SKM-1 treated with dmso at 0.1 percent for 144 hours (cell line): Measurements from ENCODE around the gene PLP2.
A peak's percentile ranks its signal among the peaks of the same experiment; 100 is the strongest.
"Not testable (repeated sequence)": the region's sequence is repeated elsewhere in the genome, so short reads cannot be mapped to it uniquely, and the experiment has no call there.

Source experiments
- DNase-seq: peaks from one replicate; lab custom pipeline; 2025; ENCODE audit not compliant: unreplicated experiment; lab: John Stamatoyannopoulos, UW

Gene PLP2, protein sequence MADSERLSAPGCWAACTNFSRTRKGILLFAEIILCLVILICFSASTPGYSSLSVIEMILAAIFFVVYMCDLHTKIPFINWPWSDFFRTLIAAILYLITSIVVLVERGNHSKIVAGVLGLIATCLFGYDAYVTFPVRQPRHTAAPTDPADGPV

DNA sequence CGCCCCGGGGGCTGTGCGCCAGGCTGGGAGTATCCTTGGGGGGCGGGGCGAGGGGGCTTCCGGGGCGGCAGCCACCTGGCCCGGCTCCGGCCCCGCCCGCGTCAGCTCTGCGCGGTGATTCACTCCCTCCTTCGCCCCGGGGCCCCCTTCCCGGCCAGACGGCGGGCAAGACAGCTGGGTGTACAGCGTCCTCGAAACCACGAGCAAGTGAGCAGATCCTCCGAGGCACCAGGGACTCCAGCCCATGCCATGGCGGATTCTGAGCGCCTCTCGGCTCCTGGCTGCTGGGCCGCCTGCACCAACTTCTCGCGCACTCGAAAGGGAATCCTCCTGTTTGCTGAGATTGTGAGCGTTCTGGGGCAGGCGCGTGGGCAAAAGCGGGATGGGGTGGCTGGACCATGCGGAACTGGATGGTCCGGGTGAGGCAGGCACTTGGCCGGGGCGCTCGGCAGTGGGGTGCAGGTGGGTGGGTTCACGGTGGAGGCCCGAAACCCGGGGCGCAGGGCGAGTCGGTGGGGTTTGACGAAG is at the start of gene PLP2:
Gene PLP2 (plus strand): TSS at position 147 of the 528 bp plus-strand sequence. CDS start 103 bp downstream, at position 250.
- DNase-seq: peak; percentile 11

DNA sequence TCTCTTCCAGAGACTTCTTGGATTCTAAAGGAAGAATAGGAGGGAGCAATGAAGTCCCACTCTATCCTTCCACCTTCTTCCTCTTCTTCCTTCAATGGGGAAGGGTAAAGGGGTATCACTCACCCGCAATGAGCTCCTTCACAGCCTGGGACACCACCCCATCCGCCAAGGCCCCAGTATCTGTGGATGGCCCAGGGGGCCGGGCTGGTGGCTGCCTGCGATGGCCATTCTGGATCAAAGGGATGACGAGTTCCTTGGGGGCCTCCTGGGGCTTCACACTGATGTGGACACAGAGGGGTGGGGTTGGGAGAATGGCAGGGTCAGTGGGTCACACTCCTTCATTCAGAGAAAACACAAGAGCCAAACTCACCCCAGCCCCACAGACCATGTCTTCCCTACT is 49.2 kb upstream of the PLP2 start:
- DNase-seq: no peak

DNA sequence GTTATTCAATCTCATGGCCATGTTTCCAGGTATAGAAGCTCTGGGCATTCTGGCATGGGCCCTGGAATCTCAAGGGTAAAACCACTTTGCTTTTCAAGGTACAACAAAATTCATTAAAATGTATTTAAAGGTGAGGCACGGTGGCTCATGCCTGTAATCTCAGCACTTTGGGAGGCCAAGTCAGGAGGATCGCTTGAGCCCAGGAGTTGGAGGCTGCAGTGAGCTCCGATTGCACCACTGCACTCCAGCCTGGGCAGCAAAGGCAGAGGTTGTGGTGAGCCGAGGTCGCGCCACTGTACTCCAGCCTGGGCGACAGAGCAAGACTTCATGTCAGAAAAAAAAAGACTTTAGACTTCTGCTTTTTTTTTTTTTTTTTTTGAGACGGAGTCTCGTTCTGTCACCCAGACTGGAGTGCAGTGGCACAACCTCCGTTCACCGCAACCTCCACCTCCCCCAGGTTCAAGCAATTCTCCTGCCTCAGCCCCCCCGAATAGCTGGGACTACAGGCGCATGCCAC is 43.9 kb upstream of the PLP2 start:
- peak; percentile 52 for DNase-seq

DNA sequence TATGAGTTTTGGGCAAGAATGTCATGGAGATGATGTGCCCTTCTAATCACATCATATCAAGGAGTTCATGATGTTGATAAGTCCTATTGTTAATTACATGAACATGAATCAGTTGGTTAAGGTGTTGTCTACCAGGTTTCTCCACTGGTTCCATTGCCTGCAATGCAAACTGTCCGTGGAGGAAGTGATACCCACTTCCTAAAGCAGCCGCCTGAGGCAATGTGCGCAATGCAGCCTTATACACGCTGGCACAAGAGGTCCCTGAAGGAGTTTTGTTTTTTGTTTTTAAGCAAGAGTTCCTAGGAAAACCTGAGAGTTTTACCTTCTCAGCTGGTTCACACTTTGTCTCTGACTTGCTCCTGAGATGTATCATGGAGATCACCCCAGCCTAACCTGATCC is 42.3 kb upstream of the PLP2 start:
- DNase-seq: peak; percentile 24

DNA sequence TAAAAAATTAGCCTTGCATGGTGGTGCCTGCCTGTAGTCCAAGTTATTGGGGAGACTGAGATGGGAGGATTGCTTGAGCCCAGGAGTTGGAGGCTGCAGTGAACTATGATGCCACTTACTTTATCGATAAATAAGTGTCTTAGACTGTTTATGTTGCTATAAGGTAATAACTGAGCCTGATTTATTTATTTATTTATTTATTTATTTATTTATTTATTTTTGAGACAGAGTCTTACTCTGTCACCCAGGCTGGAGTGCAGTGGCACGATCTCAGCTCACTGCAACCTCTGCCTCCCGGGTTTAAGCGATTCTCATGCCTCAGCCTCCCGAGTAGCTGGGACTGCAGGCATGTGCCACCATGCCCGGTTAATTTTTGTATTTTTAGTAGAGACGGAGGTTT is 39.4 kb upstream of the PLP2 start:
- not testable (repeated sequence) for DNase-seq

DNA sequence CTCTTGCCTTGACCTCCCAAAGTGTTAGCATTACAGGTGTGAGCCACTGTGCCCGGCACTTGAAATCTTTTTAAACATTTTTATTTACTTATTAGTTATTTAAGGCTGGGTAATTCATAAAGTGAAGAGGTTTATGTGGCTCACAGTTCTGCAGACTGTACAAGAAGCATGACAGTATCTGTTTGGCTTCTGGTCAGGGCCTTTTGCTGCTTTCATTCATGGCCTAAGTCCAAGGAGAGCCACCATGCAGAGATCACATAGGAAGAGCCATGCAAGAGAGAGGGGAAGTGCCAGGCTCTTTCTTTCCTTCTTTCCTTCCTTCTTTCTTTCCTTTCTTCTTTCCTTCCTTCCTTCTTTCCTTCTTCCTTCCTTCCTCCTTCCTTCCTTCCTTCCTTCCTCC is 37.9 kb upstream of the PLP2 start:
- no peak for DNase-seq

DNA sequence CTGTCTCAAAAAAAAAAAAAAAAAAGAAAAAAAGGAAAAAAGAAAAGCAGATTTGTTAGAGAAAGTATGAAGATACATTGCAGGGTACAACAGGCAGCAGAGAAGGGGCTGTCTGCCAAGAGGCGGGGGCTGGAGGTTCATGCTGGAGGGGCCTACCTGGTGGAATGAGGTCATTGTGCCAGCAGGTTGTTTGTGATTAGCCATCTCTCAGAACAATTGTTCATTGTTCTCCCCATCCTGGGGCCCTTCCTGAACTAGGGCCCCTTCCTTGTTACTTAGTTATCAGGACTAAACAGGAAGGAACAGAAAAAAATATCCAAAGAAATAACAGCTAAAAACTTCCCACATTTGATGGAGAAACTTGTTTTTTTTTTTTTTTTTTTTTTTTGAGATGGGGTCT is 34.2 kb upstream of the PLP2 start:
- DNase-seq: no peak

DNA sequence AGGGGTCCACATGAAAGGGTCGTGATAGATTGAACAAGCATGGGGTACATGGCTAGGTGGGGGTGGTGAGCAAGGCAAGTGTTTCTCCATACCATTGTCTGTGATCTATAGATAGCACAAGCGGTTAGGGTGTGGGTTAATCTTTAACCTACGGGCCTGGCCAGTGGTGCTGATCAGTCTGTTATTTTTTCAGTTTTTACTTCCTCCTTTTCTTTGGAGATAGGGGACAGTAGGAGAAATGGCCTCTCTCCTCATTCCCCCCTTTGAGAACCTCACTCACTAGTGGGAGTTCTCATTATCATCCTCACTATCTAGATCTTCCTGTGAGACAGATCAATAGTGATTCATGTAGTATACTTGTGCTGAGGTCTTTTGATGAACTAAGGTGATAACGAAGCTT is 32.0 kb upstream of the PLP2 start:
- DNase-seq: no peak

DNA sequence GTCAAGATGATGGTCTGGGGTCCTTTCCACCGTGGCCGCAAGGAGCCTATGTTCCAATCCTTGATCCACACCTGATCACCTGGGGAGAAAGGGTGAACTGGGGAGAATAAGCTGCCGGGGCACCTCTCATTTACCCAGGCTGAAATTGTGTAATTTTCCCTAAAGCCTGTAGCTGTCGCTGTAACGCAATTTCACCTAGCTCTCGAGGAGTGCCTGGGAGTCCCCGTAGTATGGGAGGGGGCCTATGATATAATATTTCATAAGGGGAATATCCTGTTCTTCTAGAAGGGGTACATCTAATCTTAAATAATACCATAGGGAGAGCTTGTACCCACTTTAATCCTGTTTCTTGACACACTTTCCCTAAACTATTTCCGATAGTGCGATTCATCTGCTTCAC is 29.4 kb upstream of the PLP2 start:
- DNase-seq: not testable (repeated sequence)

DNA sequence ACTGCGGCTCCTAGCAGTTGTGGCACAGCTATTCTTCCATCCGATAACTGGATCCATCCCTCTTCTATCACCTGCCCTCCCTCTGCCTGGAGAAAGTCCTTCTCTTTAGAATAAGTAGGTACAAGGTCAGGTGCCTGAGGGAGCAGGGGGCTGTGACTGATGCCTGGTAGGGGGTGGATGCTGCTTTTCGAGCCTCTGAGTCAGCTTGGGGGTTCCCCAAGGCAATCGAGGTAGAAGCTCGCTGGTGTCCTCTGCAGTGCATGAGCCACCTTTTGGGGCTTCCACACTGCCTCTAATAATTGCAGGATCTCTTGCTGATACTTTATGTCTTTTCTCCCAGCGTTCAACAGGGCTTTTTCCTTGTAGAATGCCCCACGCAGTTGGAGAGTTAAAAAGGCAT is 28.5 kb upstream of the PLP2 start:
- DNase-seq: not testable (repeated sequence)

DNA sequence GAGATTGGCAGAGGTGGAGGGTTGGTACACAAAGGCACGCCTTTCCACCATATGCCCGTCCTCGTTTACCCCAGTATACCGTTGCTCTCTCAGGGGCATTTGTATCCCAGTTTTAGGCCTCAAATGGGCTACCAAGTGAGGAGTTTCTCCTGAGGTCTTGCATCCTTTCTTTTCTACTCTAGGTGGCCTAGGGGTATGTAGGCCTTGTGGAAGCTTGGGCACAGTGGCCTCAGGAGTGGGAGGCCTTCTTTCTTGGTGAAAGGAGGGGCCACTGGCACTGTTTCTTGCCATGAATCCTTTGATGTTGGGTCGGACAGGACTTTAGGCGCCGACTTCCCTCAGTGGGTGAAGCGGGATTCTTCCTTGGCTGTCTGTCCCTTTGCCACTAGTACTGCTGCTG is 24.4 kb upstream of the PLP2 start:
- DNase-seq: no peak

DNA sequence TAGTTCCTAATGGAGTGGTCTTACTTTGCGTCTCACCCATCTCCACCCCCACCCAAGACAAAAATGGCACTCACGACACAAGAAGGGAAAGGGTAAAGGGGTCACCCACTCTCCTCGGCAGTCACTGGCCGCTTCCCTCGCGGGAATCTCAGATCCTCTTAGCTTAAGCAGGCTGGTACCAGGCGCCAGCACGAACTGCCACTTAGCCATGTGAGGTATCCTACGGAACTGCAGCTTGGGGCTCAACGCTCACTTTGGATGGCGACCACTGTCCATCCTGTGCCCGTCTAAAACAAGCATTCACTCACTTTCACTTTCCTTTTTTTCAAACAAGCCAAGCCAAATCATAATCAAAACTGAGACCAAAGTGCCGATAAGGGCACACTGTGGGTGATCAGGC is 23.8 kb upstream of the PLP2 start:
- DNase-seq: no peak

DNA sequence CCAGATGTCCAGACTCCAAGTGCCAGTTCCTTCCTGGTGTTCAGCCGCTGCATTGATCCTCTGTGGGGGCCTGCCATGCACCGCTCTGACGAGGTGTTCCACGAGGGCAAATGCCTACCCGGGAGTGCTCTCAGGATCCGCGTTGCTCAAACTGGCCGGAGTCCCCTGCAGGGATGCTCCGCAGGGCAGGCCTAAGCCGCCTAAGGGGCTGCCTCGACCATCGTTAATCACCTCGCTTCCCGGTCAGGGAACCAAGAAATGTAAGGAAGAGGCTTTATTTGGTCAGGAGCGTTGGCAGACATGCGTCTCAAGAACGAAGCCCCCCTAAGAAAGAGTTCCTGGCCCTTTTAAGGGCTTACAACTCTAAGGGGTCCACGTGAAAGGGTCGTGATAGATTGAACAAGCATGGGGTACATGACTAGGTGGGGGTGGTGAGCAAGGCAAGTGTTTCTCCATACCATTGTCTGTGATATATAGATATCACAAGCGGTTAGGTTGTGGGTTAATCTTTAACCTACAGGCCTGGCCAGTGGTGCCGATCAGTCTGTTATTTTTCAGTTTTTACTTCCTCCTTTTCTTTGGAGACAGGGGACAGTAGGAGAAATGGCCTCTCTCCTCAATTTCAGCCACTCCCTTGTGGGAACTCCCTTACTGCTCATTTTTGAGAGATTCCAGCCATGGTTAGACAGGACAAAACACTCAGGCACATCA is 23.2 kb upstream of the PLP2 start:
- DNase-seq: not testable (repeated sequence)

DNA sequence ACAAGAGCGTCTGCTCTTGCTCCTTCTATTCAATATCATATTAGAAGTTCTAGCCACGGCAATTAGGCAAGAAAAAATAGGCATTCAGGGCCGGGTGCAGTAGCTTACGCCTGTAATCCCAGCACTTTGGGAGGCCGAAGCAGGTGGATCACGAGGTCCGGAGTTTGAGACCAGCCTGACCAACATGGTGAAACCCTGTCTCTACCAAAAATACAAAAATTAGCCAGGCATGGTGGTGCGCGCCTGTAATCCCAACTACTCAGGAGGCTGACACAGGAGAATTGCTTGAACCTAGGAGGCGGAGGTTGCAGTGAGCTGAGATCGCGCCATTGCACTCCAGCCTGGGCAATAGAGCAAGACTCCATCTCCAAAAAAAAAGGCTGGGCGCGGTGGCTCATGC is 22.4 kb upstream of the PLP2 start:
- not testable (repeated sequence) for DNase-seq

DNA sequence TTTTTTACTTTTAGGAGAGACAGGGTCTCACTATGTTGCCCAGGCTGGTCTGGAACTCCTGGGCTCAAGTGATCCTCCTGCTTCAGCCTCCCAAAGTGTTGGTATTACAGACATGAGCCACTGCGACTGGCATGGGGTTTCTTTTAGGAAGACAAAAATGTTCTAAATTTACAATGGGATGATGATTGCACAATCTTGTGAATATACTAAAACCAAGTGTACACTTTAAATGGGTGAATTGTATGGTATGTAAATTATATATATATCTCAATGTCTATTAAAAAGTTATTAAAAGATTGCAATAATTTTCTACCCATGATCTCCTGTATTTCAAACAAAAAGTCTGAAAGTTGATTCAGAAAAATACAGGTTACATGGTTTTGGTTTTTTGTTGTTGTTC is 18.2 kb upstream of the PLP2 start:
- no peak for DNase-seq

DNA sequence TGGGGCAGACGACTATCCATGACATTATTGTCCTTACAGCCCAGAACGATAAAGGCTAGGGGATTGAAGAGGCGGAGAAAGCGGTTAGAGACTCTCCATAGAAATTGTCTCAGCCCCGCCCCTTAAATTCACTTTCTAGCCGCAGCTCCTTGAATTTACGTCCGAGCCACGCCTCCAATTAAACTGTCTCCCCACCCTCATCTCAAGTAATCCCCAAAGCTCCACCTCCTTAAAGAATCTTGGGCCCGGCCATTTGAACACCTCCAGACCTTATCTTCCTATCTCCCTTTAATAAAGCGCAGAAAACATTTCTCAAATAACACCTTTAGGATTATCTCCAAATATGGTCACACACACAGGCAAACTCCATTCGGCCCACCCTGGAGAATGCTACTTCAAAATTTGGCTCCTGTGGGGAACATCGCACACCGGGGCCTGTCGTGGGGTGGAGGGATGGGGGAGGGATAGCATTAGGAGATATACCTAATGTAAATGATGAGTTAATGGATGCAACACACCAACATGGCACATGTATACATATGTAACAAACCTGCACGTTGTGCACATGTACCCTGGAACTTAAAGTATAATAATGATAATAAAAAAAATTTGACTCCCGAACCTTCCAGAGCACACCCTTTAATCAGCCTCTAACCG is 16.3 kb upstream of the PLP2 start:
- DNase-seq: no peak

DNA sequence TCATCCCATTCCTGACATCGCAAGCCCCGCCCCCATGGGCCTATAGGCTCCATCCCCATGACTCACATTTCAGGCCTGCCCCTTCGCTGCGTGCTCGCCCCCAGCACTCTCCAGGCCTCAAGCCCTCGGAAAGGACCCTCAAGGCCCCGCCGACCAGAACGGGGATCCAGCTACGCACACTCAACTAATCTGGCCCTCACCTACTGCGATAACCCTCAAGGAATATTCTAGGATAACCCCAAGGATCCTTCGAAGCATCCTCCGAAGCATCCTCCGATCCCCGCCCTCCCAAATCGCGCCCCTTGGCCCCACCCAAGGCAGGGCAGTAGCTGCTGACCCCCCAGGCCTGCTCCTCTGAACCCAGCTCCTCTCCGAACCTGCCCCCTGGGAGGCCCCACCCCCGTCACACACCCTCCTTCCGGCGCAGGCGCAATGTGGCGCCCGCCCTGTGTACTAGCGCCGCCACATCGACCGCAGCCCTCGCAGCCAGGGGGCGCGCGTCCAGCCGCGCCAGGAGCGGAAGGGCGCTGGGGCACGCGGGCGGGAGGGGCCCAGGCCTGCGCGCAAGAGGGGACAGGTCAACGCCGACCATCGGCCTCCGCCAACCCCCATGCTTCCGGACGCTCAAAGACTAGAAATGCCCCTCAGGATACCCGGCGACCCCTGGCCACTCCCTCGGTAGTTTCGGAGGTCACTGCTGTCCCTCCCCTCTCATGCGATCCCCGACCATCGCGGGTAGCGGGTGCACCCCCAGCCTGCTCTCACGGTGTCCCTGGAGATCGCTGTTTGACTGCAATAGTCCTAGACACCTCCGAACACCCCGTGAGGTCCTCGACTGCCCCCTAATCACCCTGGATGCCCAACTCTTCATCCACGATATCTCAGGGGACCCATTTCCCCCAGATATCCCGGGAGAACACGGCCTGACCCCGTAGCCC is 15.5 kb upstream of the PLP2 start:
- peak; percentile 26 for DNase-seq

DNA sequence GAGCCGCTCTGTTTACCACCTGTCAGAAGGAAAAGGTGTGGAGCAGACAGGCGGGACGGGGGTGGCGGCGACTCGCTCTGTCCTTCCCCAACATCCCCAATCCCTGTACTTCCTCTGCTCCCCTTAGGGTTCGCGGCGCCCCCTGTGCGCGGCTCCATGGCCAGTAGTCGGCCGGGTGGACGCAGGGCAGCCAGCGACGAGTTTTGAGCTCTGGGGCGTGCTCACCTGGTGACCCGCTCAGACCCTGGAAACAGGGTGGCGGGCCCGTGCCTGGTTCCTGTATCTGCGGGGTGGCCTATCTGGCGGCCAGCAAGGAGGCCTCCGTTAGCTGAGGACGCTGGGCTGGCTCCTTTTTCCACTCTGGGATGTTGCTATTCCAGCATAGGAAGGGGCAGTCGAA is 14.5 kb upstream of the PLP2 start:
- no peak for DNase-seq

DNA sequence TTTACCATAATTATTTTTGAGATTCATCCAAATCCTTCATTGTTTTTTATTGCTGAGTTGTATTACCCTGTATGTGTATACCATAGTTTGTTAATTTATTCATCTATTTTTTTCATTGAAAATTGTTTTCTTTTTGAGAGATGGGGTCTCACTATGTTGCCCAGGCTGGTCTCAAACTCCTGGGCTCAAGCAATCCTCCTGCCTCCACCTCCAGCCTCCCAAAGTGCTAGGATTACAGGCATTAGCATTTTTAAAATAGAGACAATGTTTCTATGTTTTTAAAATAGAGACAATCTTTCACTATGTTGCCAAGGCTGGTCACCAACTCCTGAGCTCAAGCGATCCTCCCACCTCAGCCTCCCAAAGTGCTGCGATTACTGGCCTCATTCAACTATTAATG is 10.8 kb upstream of the PLP2 start:
- DNase-seq: no peak

DNA sequence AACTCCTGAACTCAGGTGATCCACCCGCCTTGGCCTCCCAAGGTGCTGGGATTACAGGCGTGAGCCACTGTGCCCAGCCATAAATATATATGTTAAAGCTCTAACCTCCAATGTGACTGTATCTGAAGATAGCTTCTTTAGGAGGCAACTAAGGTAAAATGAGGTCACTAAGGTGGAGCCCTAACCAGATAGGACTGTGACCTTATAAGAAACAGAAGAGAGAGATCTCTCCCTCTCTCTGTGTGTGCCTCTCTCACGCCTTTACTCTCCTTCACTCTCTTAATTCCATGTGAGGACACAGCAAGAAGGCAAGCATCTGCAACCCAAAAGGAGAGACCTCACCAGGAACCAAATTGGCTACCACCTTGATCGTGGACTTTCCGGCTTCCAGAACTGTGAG is 10.1 kb upstream of the PLP2 start:
- DNase-seq: no peak

DNA sequence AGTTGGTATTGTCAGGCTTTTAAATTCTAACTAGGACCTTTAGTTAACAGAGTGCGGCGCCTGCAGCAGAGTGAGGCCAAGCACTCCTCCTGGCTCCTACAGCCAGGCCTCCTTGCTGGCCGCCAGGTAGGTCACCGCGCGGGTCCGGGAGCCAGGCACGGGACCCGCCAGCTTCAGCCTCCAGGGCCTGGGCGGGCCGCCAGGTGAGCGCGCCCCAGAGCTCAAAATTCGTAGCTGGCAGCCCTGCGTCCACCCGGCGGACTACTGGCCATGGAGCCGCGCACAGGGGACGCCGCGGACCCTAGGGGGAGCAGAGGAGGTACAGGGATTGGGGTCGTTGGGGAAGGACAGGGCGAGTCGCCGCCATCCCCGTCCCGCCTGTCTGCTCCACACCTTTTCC is 9.1 kb upstream of the PLP2 start, which contains the start of gene MAGIX:
Gene MAGIX (plus strand): TSS at position 139 of the 400 bp plus-strand sequence. CDS start 132 bp downstream, at position 271.
- no peak for DNase-seq
